ENCODE results near the gene RHOU. TPM values are rescaled to one million over a fixed set of nuclear protein-coding genes. Genes with fewer than 3 reads are reported as not detected.

RHOU gene
- total RNA-seq, 3 donors from 2014 or later (not counting 1 experiment from before 2014, with no cell fraction given) = 0.33 to 1.6 (median 0.82) TPM

GRCh38 chr1:228717081-228717480, 18.2 kb upstream of the RHOU start:
- no peaks in the 10 kb centered on the region for H3K36me3 ChIP-seq (ENCODE audit: control insufficient read depth, insufficient read depth, low read length)
- Mint-ChIP-seq H3K9me3 (no peaks in the 10 kb centered on the region), H3K27me3 (ENCODE audit: low read depth in 2 of 2) (peaks cover 10 to 35% of the 10 kb centered on the region in 2 donors), H3K4me1 (no peaks in the 10 kb centered on the region), H3K4me3 (no peak overlapping the region), H3K27ac (no peak overlapping the region), H3K36me3 (no peaks in the 10 kb centered on the region)
- H3K27me3 ChIP-seq (ENCODE audit: control insufficient read depth, insufficient read depth, low read length) = no peaks in the 10 kb centered on the region
- ATAC-seq = no peak
- no peak overlapping the region for H3K4me3 ChIP-seq (ENCODE audit: low read length)
- 83% methylated on average over 1 of the region's 1 CpG for WGBS (ENCODE audit: insufficient coverage)
- no peak for TF ChIP-seq CTCF (IDR thresholded peaks at IDR 0.05)
- intact Hi-C loops (cut with micrococcal nuclease) = no loop called here
- H3K4me1 ChIP-seq (ENCODE audit: control insufficient read depth, insufficient read depth, low read length) = no peaks in the 10 kb centered on the region
- no peak for DNase-seq
- no peaks in the 10 kb centered on the region for H3K9me3 ChIP-seq (ENCODE audit: control insufficient read depth, insufficient read depth, low read length)
- no peak overlapping the region for H3K27ac ChIP-seq (ENCODE audit: low read length)

- 88% methylated on average over 10 of the region's 10 CpGs for WGBS (ENCODE audit: insufficient coverage)
- H3K4me1 Mint-ChIP-seq = no peaks in the 10 kb centered on the region
- Histone ChIP-seq H3K36me3 (ENCODE audit: control insufficient read depth, insufficient read depth, low read length) (no peaks in the 10 kb centered on the region), H3K4me1 (ENCODE audit: control insufficient read depth, insufficient read depth, low read length) (no peaks in the 10 kb centered on the region), H3K27me3 (ENCODE audit: control insufficient read depth, insufficient read depth, low read length) (no peaks in the 10 kb centered on the region), H3K27ac (ENCODE audit: low read length) (no peak overlapping the region), H3K4me3 (ENCODE audit: low read length) (no peak overlapping the region), H3K9me3 (ENCODE audit: control insufficient read depth, insufficient read depth, low read length) (no peaks in the 10 kb centered on the region)
- H3K27ac Mint-ChIP-seq = no peak overlapping the region
- H3K4me3 Mint-ChIP-seq = no peak overlapping the region
- DNase-seq = no peak
- H3K9me3 Mint-ChIP-seq = no peaks in the 10 kb centered on the region
- intact Hi-C loops (cut with micrococcal nuclease) = no loop called here
- ATAC-seq = no peak
- no peaks in the 10 kb centered on the region for H3K36me3 Mint-ChIP-seq
- TF ChIP-seq CTCF (IDR thresholded peaks at IDR 0.05) = no peak
- H3K27me3 Mint-ChIP-seq (ENCODE audit: low read depth in 2 of 2) = peaks cover 11 to 22% of the 10 kb centered on the region in 2 donors
These were observed 13.9 kb upstream of the RHOU start for GRCh38 chr1:228721407-228721806.

GRCh38 chr1:228723287-228723686, 12.0 kb upstream of the RHOU start:
- no peak for TF ChIP-seq CTCF (IDR thresholded peaks at IDR 0.05)
- Mint-ChIP-seq H3K27ac (no peak overlapping the region), H3K9me3 (no peaks in the 10 kb centered on the region), H3K27me3 (ENCODE audit: low read depth in 2 of 2) (peaks cover 16 to 19% of the 10 kb centered on the region in 2 donors), H3K4me1 (no peaks in the 10 kb centered on the region), H3K4me3 (no peak overlapping the region), H3K36me3 (no peaks in the 10 kb centered on the region)
- WGBS (ENCODE audit: insufficient coverage) = 97% methylated on average over 6 of the region's 6 CpGs
- no peak for ATAC-seq
- Histone ChIP-seq H3K27me3 (ENCODE audit: control insufficient read depth, insufficient read depth, low read length) (no peaks in the 10 kb centered on the region), H3K9me3 (ENCODE audit: control insufficient read depth, insufficient read depth, low read length) (no peaks in the 10 kb centered on the region), H3K36me3 (ENCODE audit: control insufficient read depth, insufficient read depth, low read length) (no peaks in the 10 kb centered on the region), H3K4me3 (ENCODE audit: low read length) (no peak overlapping the region), H3K4me1 (ENCODE audit: control insufficient read depth, insufficient read depth, low read length) (no peaks in the 10 kb centered on the region), H3K27ac (ENCODE audit: low read length) (no peak overlapping the region)
- intact Hi-C loops (cut with micrococcal nuclease) = no loop called here
- no peak for DNase-seq

GRCh38 chr1:228723921-228724320, 11.4 kb upstream of the RHOU start:
- DNase-seq = no peak
- intact Hi-C loops (cut with micrococcal nuclease) = no loop called here
- Mint-ChIP-seq H3K4me1 (no peaks in the 10 kb centered on the region), H3K27ac (no peak overlapping the region), H3K4me3 (no peak overlapping the region), H3K27me3 (ENCODE audit: low read depth in 2 of 2) (peaks cover 13 to 14% of the 10 kb centered on the region in 2 donors), H3K36me3 (no peaks in the 10 kb centered on the region), H3K9me3 (no peaks in the 10 kb centered on the region)
- 89% methylated on average over 5 of the region's 6 CpGs for WGBS (ENCODE audit: insufficient coverage)
- H3K4me3 ChIP-seq (ENCODE audit: low read length) = no peak overlapping the region
- TF ChIP-seq CTCF (IDR thresholded peaks at IDR 0.05) = no peak
- ATAC-seq = no peak
- no peaks in the 10 kb centered on the region for H3K36me3 ChIP-seq (ENCODE audit: control insufficient read depth, insufficient read depth, low read length)
- no peak overlapping the region for H3K27ac ChIP-seq (ENCODE audit: low read length)
- no peaks in the 10 kb centered on the region for H3K4me1 ChIP-seq (ENCODE audit: control insufficient read depth, insufficient read depth, low read length)
- no peaks in the 10 kb centered on the region for H3K27me3 ChIP-seq (ENCODE audit: control insufficient read depth, insufficient read depth, low read length)
- no peaks in the 10 kb centered on the region for H3K9me3 ChIP-seq (ENCODE audit: control insufficient read depth, insufficient read depth, low read length)
